SIG-M5 (cell line): Measurements from ENCODE around the gene STAP2.
"Not testable (repeated sequence)": the region's sequence is repeated elsewhere in the genome, so short reads cannot be mapped to it uniquely, and the experiment has no call there.

Experiments
- DNase-seq: peaks from one replicate; lab custom pipeline; 2025; lab: John Stamatoyannopoulos, UW

Gene STAP2

DNA sequence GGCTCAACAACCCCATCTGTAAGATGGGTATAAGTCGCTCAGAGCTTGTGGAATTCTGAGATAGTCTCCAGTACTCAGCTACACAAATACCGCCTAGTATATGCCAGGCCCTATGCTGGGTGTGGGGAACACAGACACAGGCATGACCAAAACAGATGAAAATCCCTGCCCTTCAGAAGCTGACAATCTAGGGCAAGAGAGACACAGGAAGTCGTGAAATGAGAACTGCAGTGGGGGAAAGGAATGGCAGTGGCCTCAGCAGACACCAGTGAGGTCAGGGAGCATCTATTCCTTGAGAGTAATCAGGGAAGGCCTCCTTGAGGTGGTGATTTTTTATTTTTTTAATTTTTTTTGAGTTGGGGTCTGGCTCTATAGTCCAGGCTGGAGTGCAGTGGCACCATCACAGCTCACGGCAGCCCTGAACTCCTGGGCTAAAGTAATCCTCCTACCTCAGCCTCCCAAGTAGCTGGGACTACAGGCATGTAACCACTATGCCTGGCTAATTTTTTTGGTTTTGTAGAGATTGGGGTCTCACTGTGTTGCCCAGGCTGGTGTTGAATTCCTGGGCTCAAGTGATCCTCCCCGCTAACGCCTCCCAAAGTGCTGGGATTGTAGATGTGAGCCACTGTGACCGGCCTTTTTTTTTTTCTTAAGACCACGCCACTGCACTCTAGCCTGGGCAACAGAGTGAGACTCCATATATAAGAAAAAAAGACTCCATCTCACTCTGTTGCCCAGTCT lies 39.6 kb downstream of the STAP2 start:
- no peak for DNase-seq

DNA sequence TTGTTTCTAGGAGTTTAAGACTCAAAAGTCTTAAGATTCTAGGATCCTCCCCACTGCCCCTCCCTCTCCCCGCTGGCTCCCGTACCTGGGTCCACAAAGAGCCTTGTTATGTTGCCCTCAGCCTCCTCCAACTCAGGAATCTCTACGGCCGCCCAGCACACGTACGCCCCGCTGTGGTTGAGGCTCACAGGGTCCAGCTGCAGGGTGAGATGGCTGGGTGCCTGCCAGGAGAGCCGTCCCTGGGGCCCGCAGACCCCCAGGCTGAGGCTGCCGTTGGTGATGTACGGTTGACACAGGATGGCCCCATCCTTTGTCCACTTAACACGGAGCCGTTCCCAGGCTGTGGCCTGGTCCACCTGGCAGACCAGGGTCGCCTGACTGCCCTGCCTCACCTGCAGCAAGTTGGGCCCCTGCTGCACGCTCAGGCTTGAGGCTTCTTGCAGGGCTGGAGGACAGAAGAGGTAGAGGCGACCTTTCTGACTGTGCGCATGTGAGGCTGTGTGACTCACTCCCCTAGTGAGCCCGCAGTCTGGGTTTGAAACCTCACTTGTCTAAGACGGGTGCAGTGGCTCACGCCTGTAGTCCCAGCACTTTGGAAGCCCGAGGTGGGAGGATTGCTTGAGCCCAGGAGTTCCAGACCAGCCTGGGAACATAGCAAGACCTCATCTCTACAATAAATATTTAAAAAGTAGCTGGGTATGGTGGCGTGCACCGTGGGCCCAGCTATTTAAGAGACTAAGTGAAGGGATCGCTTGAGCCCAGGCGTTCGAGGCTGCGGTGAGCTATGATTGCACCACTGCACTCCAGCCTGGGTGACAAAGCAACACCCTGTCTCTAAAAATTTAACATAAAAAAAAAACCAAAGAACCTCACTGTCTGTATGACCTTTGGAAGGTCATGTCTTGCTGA lies 40.5 kb downstream of the STAP2 start:
- no peak for DNase-seq

DNA sequence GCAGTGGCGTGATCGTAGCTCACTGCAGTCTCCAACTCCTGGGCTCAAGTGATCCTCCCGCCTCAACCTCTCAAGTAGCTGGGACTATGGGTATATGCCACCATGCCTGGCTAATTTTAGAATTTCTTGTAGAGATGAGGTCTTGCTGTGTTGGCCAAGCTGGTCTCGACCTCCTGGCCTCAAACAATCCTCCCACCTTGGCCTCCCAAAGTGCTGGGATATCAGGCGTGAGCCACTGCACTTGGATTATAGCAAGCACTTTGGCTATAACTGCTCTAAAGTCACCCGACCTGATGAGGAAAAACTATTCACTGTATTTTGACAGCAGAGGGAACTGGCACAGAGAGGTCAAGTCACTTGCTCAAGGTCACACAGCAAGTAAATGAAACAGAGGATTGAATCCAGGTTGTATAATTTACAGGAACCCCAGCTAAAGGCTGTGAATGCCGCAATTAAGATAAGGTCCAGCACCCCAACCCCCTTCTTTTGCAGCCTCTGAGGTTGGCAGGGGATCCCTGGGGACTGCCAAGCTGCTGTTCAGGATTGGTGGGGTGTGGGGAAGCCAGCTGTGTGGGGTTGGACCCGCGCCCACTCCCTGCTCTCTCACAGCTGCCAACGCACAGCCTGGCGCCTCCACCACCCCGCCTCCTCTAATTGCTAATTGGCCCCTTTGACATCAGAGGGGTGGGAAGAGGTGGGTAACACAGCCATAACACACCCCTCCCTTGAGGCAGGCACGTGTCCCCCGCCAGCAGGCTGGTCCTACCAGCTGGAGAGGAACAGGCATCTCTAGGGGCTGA lies 42.5 kb downstream of the STAP2 start:
- DNase-seq: no peak

DNA sequence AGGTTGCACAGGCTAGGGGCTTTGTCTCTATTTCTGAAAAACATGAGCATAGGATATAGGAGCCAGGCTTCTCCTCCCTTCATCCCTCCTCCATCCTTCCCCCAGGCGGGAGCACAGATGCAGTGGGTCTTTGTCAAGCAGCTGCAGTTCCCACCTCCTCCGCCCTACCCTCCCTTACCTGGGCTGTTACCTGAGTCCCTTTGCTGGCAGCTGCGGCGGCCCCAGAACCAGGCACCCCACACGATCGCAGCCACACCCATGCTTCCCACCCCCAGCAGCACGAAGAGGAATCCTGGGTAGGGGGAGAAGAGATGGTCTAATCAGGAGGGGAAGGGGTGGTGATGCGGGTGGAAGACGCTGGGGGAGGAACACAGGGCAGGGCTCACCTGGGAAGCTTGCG lies 44.2 kb downstream of the STAP2 start:
- no peak for DNase-seq

DNA sequence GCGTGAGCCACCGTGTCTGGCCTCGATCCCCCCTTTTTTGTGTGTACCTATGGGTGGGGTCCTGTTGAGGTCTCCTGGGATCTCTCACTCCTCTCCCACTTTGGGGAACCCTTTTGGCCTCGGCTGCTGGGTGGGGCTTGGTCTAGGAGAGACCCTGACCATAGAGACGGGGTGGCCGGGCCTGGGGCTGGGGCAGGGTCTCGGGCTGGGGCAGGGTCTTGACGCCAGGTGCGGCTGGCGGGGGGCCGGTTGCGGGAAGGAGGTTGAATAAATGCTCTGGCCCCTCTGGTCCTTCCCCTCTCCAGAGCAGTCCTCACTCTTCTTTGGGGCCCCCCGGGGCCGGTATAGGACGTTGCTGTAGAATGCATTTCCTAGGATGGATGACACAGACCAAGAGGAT lies 46.1 kb downstream of the STAP2 start:
- DNase-seq: no peak

DNA sequence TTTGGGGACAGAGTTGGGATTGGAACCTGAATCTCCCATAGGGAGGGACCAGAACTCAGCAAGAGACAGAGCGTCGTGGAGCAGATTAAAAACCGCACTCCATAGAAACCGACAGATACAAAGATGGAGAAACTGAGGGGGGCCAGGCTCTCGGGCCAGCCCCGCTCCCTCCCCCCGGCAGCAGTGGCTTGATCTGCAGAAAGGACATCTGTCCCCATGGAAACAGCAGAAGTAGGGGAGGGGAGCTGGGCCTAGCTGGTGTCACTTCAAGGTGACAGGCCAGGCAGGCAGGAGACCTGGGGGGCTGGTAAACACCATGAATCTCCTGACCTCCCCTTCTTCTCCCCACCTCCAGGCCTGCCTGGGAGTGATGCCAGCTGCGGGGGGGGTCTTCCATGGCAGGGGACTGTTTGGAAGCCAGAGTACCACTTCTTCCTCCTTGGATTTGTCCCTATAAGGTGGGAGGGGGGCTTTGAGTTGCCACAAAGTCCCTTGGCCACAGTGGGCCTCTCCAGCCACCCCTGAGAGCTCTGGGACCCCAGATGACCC lies 47.4 kb downstream of the STAP2 start:
- no peak for DNase-seq

DNA sequence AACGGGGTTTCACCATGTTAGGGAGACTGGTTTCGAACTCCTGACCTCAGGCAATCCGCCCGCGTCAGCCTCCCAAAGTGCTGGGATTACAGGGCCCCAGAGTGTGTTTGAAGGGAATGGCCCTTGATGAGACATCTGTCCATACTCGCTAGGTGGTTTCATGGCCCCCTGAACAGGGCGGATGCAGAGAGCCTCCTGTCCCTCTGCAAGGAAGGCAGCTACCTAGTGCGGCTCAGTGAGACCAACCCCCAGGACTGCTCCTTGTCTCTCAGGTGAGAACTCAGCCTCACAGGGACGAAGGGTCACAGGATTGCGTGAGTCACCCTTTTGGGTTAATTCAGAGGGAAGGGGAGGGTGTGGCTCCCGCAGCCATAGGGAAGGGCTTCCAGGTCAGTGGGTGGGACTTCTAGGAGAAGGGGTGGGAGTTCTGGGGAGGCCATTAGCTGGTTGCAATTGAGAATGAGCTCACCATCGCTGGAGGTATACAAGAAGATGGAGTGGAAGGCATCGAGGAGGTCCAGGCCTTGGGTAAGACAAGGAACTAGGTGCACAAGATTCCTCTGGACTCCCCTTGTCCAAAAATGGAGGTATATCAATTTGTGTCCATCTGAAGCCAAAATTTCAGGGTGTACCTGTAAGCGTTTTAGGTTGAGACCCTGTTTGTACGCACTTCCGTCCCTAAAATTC lies 50.4 kb downstream of the STAP2 start:
- DNase-seq: no peak

DNA sequence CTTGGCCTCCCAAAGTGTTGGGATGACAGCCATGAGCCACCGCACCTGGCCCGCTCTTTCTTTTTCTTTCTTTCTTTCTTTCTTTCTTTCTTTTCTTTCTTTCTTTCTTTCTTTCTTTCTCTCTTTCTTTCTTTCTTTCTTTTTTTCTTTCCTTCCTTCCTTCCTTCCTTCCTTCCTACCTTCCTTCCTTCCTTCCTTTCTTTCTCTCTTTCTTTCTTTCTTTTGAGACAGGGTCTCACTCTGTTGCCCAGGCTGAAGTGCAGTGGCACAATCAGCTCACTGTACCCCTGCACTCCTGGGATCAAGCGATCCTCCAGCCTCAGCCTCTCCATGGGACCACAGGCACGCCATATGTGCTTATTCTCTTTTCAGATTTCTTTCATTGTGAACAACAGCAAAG lies 52.5 kb downstream of the STAP2 start:
- not testable (repeated sequence) for DNase-seq

DNA sequence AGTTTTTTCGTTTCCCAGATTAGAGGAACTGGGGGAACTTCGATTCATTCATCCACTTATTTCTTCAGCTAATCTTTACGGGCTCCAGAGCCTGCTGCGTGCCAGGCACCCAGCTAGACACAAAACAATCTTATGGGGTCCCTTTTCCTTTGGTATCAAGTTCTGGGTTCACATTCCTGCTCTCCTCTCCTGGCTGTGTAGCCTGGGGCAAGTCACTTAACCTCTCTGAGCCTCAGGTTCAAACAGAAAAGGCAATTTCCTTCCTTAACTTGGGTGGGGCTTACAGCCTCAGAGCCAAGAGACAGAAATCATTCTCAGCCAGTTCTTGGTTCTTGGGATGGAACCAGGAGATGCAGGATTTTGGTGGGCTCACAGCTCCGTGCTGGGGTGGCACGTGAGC lies 53.7 kb downstream of the STAP2 start:
- DNase-seq: no peak

DNA sequence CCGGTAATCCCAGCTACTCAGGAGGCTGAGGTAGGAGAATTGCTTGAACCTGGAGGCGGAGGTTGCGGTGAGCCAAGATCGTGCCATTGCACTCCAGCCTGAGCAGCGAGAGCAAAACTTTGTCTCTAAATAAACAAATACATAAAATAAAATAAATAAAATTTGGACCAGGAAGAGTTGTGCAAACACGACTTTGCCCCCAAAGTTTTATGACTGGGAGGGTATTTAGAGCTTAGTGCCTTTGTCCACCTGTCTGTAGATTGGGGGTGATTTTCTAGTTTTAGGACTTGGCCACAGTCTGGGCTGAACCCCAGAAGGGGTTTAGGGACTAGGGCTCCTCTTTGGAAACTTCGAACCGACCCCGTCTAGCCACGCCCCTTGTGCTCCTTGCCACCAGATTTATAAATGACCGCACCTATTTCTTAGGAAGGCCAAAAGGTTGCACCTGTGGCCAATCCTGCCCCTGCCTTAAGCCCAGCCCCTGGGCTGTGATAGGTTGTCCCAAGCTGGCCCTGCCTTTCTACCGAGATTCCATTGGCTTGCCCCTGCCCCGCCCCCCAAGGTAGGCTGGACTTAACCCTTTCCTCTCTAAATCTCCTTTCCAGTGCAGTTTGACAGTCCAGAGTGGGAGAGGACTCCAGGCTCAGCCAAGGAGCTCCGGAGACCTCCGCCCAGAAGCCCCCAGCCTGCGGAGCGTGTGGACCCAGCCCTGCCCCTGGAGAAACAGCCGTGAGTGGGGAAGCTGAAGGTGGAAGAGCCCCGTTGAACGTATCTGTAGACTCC lies 54.3 kb downstream of the STAP2 start:
- DNase-seq: no peak

DNA sequence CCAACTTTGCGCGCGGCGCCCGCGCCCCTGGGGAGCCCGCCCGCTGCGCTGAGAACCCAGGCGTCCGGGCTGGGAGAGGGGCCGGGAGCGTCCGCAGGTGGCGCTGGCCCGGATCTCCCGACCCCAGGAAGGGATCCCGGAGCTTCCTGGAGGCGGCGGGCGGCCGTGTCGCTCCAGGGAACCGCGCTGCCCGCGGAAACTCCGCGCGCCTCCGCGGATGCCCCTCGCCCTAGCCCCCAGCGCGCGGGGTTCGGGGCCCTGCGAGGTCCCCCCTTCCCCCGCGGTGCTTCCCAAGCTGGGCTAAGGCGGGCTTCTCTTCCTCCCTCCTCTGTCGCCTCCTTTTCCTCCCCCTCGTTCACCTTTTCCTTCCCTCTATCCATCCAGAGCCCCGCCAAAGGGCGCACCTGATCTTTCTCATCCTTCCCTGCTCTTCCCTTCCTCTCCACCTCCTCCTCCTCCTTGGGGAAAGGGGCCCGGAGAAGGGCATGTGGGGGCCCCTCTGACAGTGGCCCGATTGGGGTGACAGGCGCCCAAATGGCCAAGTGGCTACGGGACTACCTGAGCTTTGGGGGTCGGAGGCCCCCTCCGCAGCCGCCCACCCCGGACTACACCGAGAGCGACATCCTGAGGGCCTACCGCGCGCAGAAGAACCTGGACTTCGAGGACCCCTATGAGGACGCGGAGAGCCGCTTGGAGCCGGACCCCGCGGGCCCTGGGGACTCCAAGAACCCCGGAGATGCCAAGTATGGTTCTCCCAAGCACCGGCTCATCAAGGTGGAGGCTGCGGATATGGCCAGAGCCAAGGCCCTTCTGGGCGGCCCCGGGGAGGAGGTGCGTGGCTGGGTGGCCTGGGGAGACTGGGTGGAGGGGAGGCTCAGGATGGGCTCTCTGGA lies 58.9 kb downstream of the STAP2 start:
- DNase-seq: no peak

DNA sequence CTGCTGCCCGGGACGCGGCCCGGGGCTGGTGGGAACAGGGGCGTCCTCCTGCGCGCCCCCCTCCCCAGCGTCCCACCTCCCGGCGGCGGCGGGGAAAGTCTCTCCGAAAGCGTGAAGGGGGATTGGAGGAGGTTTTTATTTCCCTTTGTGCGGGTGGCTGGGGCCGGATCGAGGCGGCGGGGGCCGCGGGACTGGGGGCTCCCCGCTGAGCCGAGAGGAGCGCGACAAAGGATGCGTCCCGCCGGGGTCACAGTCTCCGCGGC lies 59.4 kb downstream of the STAP2 start:
- no peak for DNase-seq

DNA sequence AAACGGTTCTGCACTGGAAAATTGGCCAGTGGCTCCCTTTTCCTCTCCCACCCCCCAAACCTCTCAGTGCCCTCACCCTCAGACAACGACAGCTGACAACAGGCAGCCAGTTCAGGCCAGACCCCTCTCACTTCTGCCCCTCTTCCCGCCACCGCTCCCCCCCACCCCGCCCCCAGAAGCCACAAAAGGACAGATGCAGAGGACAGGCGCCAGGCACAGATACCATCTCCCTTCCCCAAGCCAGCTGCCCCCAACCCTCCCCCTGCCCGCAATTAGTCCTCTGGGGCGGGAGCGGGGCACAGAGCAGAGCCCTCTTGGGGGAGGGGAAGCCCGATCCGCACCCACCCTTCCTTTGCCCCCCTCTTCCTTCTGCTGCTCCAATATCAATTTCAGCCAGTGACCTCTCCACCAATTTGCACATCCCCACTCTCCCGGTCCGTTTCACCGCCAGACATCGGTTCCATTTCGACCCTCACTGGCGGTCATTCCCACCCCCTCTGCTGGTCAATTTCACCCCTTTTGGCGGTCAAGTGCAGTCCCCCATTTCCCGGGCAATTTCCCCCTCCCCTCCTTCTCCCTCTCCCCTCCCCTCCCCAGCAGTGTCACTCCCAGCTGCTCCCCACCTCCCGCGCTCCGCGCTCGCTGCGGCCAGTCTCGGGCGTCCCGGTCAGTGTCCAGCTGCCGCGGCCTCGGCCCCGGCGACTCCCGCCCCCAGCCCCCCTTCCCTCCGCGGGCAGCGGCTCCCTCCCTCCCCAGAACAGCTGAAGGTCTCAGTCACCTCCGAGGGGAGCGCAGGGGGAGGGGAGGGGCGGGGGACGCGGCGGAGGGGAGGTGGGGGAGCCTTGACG lies 60.0 kb downstream of the STAP2 start, which contains the start of gene SHD:
SHD (plus strand) TSS at position 848 of the 848 bp plus-strand sequence. CDS start 798 bp downstream, outside the sequence.
- no peak for DNase-seq

DNA sequence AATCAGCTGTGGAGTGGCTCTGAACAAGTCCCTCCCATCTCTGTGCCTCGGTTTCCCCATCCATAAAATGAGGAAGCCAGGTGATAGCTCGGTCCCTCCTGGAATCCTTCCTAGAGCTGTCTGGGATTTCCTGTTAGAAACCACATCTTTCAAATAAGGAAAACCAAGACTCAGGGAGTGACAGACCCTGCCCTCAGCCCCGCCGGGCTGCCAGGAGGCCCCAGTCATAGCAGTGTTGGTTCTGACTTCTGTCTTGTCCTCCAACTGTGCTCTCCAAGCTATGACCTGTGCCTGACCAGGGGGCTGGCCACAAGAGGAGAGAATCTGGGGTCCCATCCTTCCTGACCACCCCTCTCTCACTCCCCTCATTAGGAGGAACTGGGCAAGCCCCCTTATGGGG lies 60.6 kb downstream of the STAP2 start:
- no peak for DNase-seq

DNA sequence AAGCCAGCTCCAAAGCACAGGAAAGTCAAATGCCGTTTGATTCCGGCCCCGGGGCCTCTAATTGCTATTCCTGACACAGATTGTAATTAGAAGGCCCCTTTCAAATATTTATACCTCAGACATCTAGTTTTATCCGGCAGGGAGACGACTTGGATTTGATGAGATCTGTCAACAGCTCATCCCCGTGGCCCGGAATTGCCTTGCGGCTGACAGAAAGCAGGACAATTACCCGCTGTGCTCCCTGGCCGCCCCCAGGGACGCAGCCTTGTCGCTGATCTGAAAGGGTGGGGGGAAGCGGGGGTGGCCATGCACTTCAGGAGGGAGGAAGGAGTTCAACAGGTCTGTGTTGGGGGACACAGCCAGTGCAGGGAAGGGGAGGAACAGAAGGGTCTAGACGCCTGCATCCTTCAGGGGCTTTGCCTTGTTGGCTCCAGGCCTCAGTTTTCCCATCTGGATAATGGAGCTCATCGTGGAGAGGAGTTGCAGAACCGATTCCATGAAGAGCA lies 61.4 kb downstream of the STAP2 start:
- DNase-seq: no peak

DNA sequence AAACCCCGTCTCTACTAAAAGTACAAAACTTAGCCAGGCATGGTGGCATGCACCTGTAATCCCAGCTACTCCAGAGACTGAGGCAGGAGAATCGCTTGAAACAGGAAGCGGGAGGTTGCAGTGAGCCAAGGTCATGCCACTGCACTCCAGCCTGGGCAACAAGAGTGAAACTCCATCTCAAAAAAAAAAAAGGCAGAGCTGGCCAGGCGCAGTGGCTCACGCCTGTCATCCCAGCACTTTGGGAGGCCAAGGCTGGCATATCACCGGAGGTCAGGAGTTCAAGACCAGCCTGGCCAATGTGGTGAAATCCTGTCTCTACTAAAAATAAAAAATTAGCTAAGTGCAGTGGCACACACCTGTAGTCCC lies 64.3 kb downstream of the STAP2 start:
- not testable (repeated sequence) for DNase-seq
